ENCODE measurements around the gene SULT1E1. TPM values are rescaled to one million over a fixed set of nuclear protein-coding genes. Genes with fewer than 3 reads are reported as not detected.

The SULT1E1 gene
- total and polyA plus RNA-seq, 2 donors (not counting 1 experiment from before 2014, with no cell fraction given) = not detected

DNA sequence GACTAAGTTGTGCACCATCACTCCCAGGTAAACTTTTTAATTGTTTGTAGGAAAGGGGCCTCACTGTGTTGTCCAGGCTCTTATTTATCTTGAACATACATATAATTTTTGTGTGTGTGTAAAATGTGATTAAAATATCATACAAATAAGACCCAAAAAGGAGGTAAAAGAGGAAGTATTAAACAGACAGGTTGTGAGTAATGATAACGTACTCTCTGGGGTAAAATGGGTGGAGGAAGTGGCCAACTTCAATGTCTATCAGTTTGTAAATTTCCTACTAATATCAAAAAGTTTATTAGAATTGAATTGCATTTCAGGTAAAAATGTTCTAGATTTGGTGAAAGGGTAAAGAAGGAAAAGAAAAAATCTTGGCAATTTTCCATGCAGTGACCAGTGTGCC lies 48.8 kb downstream of the SULT1E1 start:
- TF ChIP-seq, protein P1, sequence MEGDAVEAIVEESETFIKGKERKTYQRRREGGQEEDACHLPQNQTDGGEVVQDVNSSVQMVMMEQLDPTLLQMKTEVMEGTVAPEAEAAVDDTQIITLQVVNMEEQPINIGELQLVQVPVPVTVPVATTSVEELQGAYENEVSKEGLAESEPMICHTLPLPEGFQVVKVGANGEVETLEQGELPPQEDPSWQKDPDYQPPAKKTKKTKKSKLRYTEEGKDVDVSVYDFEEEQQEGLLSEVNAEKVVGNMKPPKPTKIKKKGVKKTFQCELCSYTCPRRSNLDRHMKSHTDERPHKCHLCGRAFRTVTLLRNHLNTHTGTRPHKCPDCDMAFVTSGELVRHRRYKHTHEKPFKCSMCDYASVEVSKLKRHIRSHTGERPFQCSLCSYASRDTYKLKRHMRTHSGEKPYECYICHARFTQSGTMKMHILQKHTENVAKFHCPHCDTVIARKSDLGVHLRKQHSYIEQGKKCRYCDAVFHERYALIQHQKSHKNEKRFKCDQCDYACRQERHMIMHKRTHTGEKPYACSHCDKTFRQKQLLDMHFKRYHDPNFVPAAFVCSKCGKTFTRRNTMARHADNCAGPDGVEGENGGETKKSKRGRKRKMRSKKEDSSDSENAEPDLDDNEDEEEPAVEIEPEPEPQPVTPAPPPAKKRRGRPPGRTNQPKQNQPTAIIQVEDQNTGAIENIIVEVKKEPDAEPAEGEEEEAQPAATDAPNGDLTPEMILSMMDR (conservative IDR thresholded peaks at IDR 0.05 in 1 of 2, IDR thresholded peaks at IDR 0.05 in 1 of 2; ENCODE audit: low read depth in 1 of 2, low read length in 2 of 2) = no peak
- no peak for TF ChIP-seq EZH2 (IDR thresholded peaks at IDR 0.05; ENCODE audit: low read length, missing control alignments)
- H3K9me3 ChIP-seq (ENCODE audit: control insufficient read depth, insufficient read depth, low read depth, low read length) = no peaks in the 10 kb centered on the region
- H3K4me3 ChIP-seq (replicated peaks in 1 of 4; ENCODE audit: control extremely low read depth in 1 of 4, insufficient read depth in 1 of 4, low read depth in 3 of 4, low read length in 4 of 4) = no peak overlapping the region
- no peak for DNase-seq (ENCODE audit: low read depth in 2 of 2)
- H3K79me2 ChIP-seq (ENCODE audit: control insufficient read depth, insufficient read depth, low read length) = no peaks in the 10 kb centered on the region
- H2AFZ ChIP-seq (ENCODE audit: low read length) = no peak overlapping the region
- H3K9ac ChIP-seq (ENCODE audit: insufficient read depth, low read length) = no peak overlapping the region
- H3K4me1 ChIP-seq (ENCODE audit: control insufficient read depth, extremely low read depth, insufficient read depth, low read length) = no peaks in the 10 kb centered on the region
- H3K27ac ChIP-seq (ENCODE audit: insufficient read depth, low read length) = no peak overlapping the region
- no peaks in the 10 kb centered on the region for H3K36me3 ChIP-seq (ENCODE audit: control insufficient read depth, insufficient read depth, low read length)
- H4K20me1 ChIP-seq (ENCODE audit: control insufficient read depth, extremely low read depth, insufficient read depth, low read length) = no peaks in the 10 kb centered on the region
- no peaks in the 10 kb centered on the region for H3K27me3 ChIP-seq (ENCODE audit: control insufficient read depth, insufficient read depth, low read length)
- no peak overlapping the region for H3K4me2 ChIP-seq (ENCODE audit: extremely low read depth, insufficient read depth, low read length)

GRCh38 chr4:69800599-69800998 lies 59.3 kb downstream of the SULT1E1 start:
- no peak overlapping the region for H3K4me3 ChIP-seq (replicated peaks in 1 of 4; ENCODE audit: control extremely low read depth in 1 of 4, insufficient read depth in 1 of 4, low read depth in 3 of 4, low read length in 4 of 4)

GRCh38 chr4:69799337-69799736 lies 60.6 kb downstream of the SULT1E1 start:
- Histone ChIP-seq H3K4me1 (ENCODE audit: control insufficient read depth, extremely low read depth, insufficient read depth, low read length) (no peaks in the 10 kb centered on the region), H3K27me3 (ENCODE audit: control insufficient read depth, insufficient read depth, low read length) (no peaks in the 10 kb centered on the region), H3K27ac (ENCODE audit: insufficient read depth, low read length) (no peak overlapping the region), H3K9ac (ENCODE audit: insufficient read depth, low read length) (no peak overlapping the region), H3K79me2 (ENCODE audit: control insufficient read depth, insufficient read depth, low read length) (no peaks in the 10 kb centered on the region), H2AFZ (ENCODE audit: low read length) (no peak overlapping the region), H3K4me3 (replicated peaks in 1 of 4; ENCODE audit: control extremely low read depth in 1 of 4, insufficient read depth in 1 of 4, low read depth in 3 of 4, low read length in 4 of 4) (no peak overlapping the region), H4K20me1 (ENCODE audit: control insufficient read depth, extremely low read depth, insufficient read depth, low read length) (no peaks in the 10 kb centered on the region), H3K9me3 (ENCODE audit: control insufficient read depth, insufficient read depth, low read depth, low read length) (no peaks in the 10 kb centered on the region), H3K4me2 (ENCODE audit: extremely low read depth, insufficient read depth, low read length) (no peak overlapping the region), H3K36me3 (ENCODE audit: control insufficient read depth, insufficient read depth, low read length) (no peaks in the 10 kb centered on the region)
- no peak for DNase-seq (ENCODE audit: low read depth in 2 of 2)
- no peak for TF ChIP-seq EZH2 (IDR thresholded peaks at IDR 0.05; ENCODE audit: low read length, missing control alignments)
- TF ChIP-seq, protein P1 (conservative IDR thresholded peaks at IDR 0.05 in 1 of 2, IDR thresholded peaks at IDR 0.05 in 1 of 2; ENCODE audit: low read depth in 1 of 2, low read length in 2 of 2) = no peak

More at GRCh38 chr4:69800599-69800998, 59.3 kb downstream of the SULT1E1 start:
- Histone ChIP-seq H3K4me1 (ENCODE audit: control insufficient read depth, extremely low read depth, insufficient read depth, low read length) (no peaks in the 10 kb centered on the region), H3K79me2 (ENCODE audit: control insufficient read depth, insufficient read depth, low read length) (no peaks in the 10 kb centered on the region), H3K4me2 (ENCODE audit: extremely low read depth, insufficient read depth, low read length) (no peak overlapping the region), H3K27me3 (ENCODE audit: control insufficient read depth, insufficient read depth, low read length) (no peaks in the 10 kb centered on the region), H3K27ac (ENCODE audit: insufficient read depth, low read length) (no peak overlapping the region), H3K36me3 (ENCODE audit: control insufficient read depth, insufficient read depth, low read length) (no peaks in the 10 kb centered on the region), H3K9ac (ENCODE audit: insufficient read depth, low read length) (no peak overlapping the region), H4K20me1 (ENCODE audit: control insufficient read depth, extremely low read depth, insufficient read depth, low read length) (no peaks in the 10 kb centered on the region), H2AFZ (ENCODE audit: low read length) (no peak overlapping the region), H3K9me3 (ENCODE audit: control insufficient read depth, insufficient read depth, low read depth, low read length) (no peaks in the 10 kb centered on the region)
- no peak for TF ChIP-seq EZH2 (IDR thresholded peaks at IDR 0.05; ENCODE audit: low read length, missing control alignments)
- TF ChIP-seq, protein P1 (conservative IDR thresholded peaks at IDR 0.05 in 1 of 2, IDR thresholded peaks at IDR 0.05 in 1 of 2; ENCODE audit: low read depth in 1 of 2, low read length in 2 of 2) = no peak
- DNase-seq (ENCODE audit: low read depth in 2 of 2) = peak in 1 of 2 donors; percentile 64
